CD1c-positive myeloid dendritic cell (primary cell): ENCODE measurements around the gene STKLD1.
"Not testable (repeated sequence)": the region's sequence is repeated elsewhere in the genome, so short reads cannot be mapped to it uniquely, and the experiment has no call there.

Experiments used
- DNase-seq: peaks from one replicate; pipeline ENCODE4 v3.0.0-alpha.2; 2016; ENCODE audit errors: extremely low spot score

STKLD1 gene

DNA sequence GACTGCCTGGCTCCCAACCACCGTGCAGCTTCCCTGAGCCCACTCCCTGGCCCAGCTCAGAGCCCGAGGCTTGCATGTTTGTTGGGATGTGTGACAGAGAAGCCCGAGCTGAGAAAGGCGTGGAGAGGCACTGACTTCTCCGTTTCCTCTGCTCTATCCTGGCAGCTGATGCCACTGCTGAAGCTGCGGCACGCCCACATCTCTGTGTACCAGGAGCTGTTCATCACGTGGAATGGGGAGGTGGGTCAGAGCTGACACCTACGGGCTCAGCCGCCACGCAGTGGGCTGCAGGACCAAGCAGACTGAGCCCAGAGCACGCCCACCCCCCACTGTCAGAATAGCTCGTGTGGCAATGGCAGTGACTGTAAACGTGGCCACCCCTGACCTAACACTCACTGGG, 9.3 kb downstream of the STKLD1 start:
- no peak for DNase-seq

DNA sequence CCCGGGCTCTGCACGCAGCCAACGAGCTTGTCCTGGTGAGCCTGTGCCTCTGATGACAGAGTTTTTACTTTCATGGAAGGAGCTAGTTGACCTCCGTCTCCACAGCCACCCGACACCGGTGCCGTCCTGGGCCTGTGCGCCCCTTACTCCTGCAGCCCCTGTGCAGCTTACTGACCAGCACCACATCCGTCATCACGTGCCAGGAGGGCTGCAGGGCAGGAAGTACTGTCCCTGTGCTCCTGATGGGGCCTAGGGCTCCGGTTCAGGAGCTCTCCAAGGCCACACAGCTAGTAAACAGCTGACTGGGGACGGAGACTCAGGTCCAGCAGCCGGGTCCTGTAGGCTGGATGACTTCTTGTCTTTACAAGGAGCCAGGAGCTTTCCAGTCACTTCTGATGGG, 10.2 kb downstream of the STKLD1 start:
- no peak for DNase-seq

DNA sequence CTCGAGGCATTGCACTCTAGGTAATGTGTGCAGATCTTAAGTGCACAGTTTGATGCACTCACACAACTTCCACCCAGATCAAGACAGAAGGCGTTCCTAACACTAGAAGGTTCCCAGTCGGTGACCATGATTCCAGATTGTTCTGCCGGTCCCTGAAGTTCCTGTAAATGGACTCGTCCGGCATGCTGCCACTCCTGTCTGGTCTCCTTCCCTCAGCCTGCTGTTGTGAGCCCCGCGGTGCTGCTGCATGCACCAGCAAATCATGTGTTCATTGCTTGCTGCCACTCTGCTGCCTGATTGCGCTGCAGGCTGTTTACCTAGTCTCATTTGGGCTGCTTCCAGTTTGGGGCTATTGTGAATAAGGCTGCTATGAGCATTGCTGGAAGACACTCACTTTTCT, 11.5 kb downstream of the STKLD1 start:
- no peak for DNase-seq

GRCh38 chr9:133389025-133389557, 12.9 kb downstream of the STKLD1 start:
- no peak for DNase-seq

- no peak for DNase-seq
These were observed 13.4 kb downstream of the STKLD1 start for GRCh38 chr9:133389562-133389961.

- DNase-seq, result no peak
These were observed 14.5 kb downstream of the STKLD1 start for GRCh38 chr9:133390713-133391112.

- not testable (repeated sequence) for DNase-seq
These were observed 15.3 kb downstream of the STKLD1 start for GRCh38 chr9:133391449-133391848.

GRCh38 chr9:133392308-133392707, 16.1 kb downstream of the STKLD1 start:
- DNase-seq, result not testable (repeated sequence)

GRCh38 chr9:133393399-133393798, 17.2 kb downstream of the STKLD1 start:
- no peak for DNase-seq

GRCh38 chr9:133394687-133395271, 18.6 kb downstream of the STKLD1 start:
- DNase-seq, result no peak

DNA sequence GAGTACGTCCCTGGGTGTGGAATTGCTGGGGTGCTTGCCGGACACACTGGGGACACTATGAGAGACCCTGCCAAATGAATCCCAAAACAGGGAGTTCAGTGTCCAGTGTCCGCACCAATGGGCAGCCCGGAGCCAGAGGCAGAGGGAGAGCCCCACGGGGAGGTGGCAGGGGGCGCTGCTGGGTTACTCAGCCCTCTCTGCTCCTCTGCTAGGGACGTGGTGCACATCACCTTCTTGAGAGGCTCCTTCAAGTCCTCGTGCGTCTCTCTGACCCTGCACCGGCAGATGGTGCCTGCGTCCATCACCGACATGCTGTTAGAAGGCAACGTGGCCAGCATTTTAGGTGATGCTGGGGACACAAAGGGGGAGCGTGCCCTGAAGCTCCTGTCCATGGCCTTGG, 20.8 kb downstream of the STKLD1 start:
- no peak for DNase-seq

- no peak for DNase-seq
These were observed 21.2 kb downstream of the STKLD1 start for GRCh38 chr9:133397370-133397769.

DNA sequence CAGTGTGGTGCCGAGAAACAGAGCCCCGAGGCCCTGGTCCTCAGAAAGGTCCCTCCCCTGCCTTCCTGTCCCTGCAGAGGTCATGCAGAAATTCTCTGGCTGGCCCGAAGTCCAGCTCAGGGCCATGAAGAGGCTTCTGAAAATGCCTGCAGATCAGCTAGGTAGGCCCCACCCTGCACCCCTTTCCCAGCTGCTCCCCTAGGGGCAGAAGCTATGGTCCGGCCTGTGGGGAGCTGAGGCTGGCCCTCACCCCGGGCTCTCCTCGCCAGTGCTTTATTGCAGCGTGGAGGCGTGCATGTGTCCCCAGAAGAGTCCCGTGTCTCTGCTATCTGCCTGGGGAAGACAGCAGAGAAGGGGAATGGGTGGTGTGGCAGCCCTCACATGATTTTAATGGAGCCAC, 21.7 kb downstream of the STKLD1 start:
- DNase-seq, result no peak

- no peak for DNase-seq
These were observed 24.1 kb downstream of the STKLD1 start for GRCh38 chr9:133400292-133400691.

GRCh38 chr9:133401588-133401987, 25.4 kb downstream of the STKLD1 start:
- no peak for DNase-seq

DNA sequence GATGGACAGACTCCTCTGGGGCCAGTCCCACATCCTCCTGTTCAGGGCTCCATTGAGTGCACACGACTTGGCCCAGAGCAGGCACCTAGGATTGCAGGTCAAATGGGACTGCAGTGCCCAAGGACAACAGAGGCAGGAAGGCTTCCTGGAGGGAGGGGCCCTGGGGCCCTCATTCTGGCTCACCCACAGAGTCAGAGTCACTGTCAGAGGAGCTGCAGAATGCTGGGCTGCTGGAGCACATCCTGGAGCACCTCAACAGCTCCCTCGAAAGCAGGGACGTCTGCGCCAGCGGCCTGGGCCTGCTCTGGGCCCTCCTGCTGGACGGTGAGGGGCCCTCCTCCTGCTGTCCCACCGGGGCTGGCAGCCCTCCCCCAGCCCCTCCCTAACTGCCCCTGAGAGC, 26.5 kb downstream of the STKLD1 start:
- DNase-seq, result no peak

- DNase-seq, result peak; percentile 15
These were observed 27.7 kb downstream of the STKLD1 start for GRCh38 chr9:133403766-133404453.

GRCh38 chr9:133404454-133405002, 28.4 kb downstream of the STKLD1 start:
- no peak for DNase-seq

DNA sequence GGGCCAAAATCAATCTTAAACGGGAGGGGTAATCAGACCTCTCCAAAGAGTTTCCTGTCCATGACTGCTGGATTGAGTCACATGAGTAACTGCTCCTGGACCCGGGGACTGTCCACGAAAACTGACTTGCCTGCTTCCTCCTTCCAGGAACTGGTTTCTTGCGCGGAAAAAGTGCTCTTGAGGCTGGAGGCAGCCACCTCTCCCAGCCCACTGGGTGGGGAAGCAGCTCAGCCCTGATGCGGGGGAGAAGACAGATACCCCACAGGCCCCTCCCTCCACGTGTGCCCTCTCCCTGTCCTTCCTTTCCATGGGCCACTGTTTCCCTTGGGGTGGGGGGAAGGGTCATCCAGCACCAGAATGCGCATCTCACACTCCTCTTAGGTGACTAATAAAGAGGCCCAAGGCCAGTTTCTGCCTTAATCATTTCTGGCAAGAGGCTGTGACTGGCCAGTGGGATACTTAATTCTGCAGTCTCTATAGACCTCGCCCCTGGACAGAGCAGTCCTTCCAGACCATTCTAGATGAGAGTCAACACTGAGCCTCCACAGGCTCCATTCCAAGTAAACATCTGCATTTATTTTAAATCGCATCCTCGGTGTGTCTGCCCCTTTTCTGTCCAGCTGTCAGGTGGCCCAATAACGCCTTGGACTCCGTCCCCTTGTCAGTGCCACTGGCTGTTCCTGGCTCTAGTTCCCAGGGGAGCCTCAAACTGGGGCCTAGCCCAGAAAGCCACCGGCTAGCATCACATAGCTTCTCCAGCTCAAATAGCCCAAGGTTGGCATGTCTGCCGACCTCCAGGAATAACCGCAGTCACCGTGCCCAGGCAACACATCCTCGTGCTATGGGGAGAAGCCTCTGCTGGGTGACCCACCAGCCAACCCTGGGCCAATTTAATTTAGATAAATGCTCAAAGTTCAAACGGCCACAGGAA, 29.6 kb downstream of the STKLD1 start:
- DNase-seq, result no peak

DNA sequence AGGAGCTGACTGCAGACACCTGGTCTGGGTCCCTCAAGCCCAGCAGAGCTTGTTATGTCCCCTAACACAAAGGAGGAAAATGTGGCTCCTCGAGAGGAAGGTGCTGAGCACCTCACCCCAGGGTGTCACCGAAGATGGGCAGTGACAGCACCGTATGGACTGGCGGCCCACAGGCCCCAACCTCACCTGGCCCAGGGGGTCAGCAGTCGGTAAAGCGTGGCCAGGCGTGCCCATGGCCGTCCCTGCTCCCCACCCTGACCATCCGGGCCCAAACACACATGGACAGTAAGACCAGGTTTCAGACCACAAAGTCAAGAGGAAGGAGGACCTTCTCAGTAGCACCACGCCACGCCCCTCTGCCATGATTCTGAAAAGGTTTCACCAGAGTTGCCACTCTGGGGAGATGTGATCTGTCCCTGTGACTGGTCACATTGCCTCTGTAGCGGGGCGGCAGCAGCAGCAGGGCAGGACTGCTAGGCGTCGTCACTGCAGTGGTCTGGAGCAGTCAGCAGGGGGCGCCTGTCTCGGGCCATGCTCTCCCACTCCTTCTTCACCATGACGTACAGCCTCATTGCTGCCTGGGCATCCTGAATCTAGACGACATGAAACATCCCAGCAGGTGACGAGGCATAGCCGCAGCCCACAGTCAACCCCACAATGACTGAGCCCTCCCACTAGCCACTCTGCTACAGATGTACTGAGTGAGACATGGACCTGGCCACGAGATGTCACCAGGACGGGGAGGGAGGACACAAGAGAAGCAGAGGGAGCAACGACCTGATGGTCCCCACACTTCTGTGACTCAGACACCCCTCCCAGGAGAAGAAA, 30.5 kb downstream of the STKLD1 start:
- peak; percentile 80 for DNase-seq

GRCh38 chr9:133408042-133408441, 31.9 kb downstream of the STKLD1 start:
- DNase-seq, result no peak
